Vagina (tissue), 2 donors: ENCODE results near the gene PLEKHG2.

Source experiments
- POLR2A ChIP-seq, 2 donors: fragments of 450-650 bp; IDR thresholded peaks; one replicate each; pipeline ENCODE4 v1.6.1; 2017; ENCODE audit warnings: antibody characterized with exemption in 2 of 2, mild to moderate bottlenecking in 2 of 2, moderate library complexity in 2 of 2
- POLR2AphosphoS5 ChIP-seq, 2 donors: sonication (generic); formaldehyde crosslinking; IDR thresholded peaks; one replicate each; pipeline ENCODE4 v1.9.0; 2017; ENCODE audit warnings: antibody characterized with exemption in 2 of 2, mild to moderate bottlenecking in 2 of 2, low read depth in 1 of 2; ENCODE audit not compliant: insufficient read depth in 1 of 2
- TF ChIP-seq, protein P1 (sequence below), 3 experiments: fragments of 450-650 bp in 2 of 3; fragments of 200-600 bp in 1 of 3; sonication (generic) in 1 of 3; IDR thresholded peaks; one replicate each; pipeline ENCODE4 v1.5.1; 2017 to 2019; ENCODE audit warnings: antibody characterized with exemption in 3 of 3, mild to moderate bottlenecking in 2 of 3, moderate library complexity in 2 of 3

DNA sequence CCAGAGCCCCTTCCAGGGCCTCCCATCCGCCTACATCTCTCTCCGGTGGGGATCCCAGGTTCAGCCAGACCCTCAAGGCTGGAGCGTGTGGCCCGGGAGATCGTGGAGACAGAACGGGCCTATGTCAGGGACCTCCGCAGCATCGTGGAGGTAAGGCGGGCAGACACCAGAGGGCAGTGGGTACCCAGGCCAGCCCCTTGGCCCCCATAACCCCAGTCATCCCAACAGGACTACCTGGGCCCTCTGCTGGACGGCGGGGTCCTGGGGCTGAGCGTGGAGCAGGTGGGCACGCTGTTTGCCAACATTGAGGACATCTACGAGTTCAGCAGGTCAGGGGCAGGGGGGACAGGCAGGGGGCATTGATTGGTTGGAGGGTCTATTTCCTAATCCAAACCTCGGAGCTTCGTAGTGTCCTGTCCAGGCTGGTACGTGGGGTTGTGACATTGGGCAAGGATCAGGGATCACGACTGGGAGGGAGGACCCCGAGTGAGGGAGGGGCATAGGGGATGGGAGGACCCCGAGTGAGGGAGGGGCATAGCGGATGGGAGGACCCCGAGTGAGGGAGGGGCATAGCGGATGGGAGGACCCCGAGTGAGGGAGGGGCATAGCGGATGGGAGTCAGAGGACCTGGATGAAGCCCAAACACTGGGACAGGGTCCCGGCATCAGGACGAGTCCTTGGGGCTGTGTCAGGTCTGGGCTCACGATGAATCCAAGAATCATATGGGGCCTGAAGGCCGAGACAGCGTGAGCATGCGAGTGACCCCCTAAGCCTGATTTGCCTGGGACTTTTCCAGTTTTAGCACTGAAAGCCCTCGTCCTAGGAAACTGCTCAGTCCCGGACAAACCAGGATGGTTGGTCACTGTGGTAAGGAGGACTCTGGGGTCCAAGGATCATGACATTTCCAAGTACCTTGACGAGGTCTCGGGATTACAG is 2.9 kb downstream of the PLEKHG2 start:
- TF ChIP-seq POLR2A (IDR thresholded peaks at IDR 0.05) (no peak), POLR2AphosphoS5 (IDR thresholded peaks at IDR 0.05; ENCODE audit: insufficient read depth in 1 of 2, low read depth in 1 of 2) (no peak)
- TF ChIP-seq, protein P1, sequence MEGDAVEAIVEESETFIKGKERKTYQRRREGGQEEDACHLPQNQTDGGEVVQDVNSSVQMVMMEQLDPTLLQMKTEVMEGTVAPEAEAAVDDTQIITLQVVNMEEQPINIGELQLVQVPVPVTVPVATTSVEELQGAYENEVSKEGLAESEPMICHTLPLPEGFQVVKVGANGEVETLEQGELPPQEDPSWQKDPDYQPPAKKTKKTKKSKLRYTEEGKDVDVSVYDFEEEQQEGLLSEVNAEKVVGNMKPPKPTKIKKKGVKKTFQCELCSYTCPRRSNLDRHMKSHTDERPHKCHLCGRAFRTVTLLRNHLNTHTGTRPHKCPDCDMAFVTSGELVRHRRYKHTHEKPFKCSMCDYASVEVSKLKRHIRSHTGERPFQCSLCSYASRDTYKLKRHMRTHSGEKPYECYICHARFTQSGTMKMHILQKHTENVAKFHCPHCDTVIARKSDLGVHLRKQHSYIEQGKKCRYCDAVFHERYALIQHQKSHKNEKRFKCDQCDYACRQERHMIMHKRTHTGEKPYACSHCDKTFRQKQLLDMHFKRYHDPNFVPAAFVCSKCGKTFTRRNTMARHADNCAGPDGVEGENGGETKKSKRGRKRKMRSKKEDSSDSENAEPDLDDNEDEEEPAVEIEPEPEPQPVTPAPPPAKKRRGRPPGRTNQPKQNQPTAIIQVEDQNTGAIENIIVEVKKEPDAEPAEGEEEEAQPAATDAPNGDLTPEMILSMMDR (IDR thresholded peaks at IDR 0.05) = no peak
